EL (cell line): ENCODE data around the gene NUBPL.
"Not testable (repeated sequence)": the region's sequence is repeated elsewhere in the genome, so short reads cannot be mapped to it uniquely, and the experiment has no call there.

Experiments
- DNase-seq: peaks from one replicate; pipeline ENCODE4 v3.0.0-alpha.2; 2016

The NUBPL gene

GRCh38 chr14:31678421-31679249 lies 117.4 kb downstream of the NUBPL start:
- no peak for DNase-seq

DNA sequence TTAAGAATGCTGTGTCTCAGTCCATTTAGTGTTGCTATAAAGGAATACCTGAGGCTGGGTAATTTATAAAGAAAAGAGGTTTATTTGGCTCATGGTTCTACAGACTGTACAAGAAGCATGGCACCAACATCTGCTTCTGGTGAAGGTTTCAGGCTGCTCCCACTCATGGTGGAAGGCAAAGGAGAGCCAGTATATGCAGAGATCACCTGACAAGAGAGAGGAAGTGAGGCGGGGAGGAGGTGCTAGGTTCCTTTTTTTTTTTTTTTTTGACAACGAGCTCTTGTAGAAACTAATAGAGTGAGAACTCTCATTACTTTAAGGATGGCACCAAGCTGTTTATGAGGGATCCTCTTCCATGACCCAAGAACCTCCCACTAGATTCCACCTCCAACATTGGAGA lies 121.6 kb downstream of the NUBPL start:
- no peak for DNase-seq

- no peak for DNase-seq
These were observed 126.5 kb downstream of the NUBPL start for GRCh38 chr14:31687726-31688125.

- no peak for DNase-seq
These were observed 128.9 kb downstream of the NUBPL start for GRCh38 chr14:31690056-31690455.

DNA sequence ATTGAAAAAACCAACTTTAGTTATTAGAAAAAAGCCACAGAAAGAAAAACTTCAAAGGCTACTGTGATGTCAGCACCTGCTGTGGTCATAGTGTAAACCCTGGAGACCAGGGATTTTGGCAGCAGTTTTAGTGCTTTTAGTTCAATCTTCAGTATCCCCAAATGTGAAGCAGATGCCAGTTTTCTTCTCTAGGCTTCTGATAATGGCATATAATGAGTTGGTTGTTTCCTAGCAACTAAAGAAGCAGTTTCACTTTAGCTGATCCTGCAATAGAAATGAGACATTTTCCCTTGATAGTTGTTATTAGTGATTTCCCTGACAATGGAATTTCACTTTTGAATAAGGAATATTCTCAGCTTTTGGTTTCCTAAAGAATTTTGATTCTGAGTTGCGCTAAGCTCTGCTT lies 131.2 kb downstream of the NUBPL start:
- DNase-seq, result no peak

DNA sequence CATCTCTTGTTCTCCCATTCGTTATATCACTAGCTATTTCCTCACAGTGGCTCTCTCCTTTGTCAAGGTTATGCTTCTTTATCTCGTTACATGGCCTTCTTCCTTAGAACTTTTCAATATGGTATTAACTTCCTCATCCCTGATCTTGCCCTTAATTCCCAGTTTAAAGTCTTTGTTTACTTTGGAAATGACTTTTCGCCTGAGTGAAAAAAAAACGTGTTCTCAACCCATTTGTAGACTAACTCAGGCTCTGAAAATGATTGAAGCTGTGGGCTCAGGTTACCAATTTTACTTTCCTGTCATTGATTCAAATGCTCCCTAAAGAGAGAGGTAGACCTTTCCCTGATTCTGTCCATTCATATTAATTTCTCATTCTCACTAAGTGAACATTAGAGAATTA lies 135.2 kb downstream of the NUBPL start:
- no peak for DNase-seq

- no peak for DNase-seq
These were observed 138.6 kb downstream of the NUBPL start for GRCh38 chr14:31699809-31700208.

DNA sequence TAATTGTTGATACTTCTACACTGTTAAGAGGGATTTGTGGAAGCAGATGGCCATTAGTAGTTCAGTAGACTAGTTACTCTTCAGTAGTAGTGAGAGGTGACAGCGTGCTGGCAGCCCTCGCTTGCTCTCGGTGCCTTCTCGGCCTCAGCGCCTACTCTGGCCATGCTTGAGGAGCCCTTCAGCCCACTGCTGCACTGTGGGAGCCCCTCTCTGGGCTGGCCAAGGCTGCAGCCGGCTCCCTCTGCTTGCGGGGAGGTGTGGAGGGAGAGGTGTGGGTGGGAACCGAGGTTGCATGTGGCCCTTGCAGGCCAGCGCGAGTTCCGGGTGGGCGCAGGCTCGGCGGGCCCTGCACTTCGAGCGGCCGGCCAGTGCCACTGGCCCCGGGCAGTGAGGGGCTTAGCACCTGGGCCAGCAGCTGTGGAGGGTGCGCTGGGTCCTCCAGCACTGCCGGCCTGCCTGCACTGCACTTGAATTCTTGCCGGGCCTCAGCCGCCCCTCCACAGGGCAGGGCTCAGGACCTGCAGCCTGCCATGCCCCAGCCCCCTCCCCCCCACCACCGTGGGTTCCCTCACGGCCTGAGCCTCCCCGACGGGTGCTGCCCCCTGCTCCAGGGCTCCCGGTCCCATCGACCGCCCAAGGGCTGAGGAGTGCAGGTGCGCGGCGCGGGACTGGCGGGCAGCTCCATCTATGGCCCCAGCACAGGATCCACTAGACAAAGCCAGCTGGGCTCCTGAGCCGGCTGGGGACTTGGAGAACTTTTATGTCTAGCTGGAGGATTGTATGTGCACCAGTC lies 139.3 kb downstream of the NUBPL start:
- DNase-seq, result no peak

DNA sequence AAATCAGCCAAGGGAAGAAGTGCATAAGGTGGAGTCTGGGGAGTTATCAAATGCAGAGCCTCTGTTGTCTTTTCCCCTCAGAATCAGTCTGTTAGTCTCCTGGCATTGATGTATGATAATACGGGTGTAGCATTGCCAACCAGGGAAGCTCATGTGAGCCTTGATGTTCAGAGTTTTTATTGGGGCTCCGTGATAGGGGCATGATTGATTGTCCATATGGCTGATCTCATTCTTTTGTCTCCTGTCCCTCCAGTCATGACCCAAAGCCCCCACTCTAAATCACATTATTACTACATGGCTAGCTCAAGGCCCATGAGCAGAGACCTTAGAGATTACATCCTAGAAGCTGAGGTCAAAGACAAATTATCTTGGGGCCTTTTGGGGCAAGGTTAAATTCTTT lies 140.9 kb downstream of the NUBPL start:
- no peak for DNase-seq

- no peak for DNase-seq
These were observed 141.9 kb downstream of the NUBPL start for GRCh38 chr14:31703056-31703455.

DNA sequence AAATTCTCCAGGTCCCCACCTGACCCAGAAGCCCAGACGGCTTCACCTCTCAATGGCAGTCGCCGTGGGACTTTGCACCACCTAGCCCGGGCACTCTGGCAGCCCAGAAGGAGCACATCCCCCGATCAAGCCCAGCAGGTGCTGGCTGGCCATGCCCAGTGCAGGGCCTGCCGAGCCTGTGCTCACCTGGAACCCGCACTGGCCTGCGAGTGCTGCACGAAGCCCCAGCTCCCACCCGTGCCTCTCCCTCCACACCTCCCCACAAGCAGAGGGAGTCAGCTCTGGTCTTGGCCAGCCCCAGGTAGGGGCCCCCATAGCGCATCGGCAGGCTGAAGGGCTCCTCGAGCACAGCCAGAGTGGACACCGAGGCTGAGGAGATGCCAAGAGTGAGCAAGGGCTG lies 144.5 kb downstream of the NUBPL start:
- no peak for DNase-seq

DNA sequence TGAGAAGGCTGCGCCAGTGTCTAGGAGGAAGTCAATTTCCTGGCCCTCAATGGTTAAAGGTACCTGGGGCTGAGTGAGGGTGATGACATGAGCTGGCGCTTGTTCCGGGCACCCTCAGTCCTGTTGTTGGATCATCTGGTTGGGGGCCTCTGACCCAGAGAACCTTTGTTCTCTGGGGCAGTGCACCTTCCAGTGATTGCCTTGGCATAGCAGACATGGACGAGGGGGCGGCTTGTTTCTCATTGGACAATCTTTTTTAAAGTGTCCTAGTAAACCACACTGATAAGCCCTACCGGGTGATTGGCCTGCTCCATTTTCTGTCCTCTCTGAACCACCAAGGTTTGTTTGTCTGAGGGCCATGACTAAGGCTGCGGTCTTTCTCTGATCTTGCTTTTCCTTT lies 147.5 kb downstream of the NUBPL start:
- not testable (repeated sequence) for DNase-seq

GRCh38 chr14:31712244-31713127 lies 151.3 kb downstream of the NUBPL start:
- no peak for DNase-seq

DNA sequence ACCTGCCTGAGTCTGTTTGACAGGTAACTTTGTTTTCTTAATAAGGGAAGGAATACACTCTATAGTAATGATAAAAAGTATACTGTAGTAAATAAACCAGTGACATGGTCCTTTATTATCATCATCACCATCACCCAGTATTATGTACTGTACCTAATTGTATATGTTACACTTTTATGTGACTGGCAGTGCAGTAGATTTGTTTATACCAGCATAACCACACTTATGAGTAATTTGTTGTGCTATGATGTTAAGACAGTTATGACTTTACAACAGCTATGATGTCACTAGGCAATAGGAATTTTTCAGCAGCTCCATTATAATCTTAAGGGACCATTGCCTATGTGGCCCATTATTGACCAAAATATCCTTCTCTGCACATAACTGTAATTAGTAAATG lies 155.0 kb downstream of the NUBPL start:
- no peak for DNase-seq

DNA sequence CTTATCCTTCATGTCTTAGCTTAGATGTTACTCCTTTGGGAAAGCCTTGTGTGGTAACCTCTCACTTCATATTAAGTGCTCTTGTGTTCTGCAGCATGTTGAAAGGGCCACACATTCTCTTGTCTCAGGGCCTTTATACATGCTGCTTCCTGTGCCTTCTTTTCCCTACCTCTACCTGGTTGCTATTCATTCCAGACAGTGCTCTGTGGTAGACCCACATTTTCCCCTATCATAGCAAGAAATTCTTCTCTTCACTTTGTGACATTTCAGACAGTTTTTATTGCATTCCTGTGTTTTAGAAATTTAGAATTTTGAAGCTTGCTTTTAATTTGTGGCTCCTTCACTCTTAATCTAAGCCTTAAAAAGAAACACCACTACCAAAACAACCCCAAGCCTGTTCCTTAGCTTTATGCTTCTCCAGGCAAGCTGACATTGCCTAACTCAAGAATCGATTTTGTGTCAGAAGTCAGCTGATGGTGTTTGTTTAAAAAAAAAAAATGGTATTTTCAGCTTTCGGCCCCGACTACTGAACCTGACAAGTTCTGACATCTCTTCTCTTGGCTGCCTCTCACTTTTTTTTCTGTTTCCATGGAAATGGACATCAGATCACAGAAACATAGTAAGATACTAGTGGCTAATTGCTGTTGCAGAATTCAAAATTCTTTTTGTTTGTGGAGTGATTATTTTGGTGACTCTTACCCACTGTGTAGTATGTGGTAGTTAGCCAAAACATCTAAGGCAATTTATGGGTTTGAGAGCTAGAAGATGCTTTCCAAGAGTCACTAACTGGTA lies 156.3 kb downstream of the NUBPL start:
- no peak for DNase-seq

DNA sequence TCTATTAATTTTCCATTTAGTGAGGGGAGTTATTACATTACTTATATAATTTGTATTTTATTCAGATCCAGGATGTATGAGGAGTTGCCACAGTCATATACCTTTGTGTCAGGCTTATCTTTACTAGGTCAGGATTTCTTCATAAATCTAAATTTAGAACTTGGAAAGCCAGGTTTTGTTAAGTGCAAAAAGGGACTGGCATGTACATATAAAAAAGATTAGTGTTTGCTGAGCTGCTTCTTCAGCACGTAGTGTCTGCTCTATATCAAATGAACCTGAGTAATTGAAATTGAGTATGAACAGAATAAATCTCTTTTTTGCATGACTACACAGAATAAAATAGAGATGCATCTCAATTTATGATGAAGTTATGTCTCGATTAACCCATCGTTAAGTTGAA lies 157.4 kb downstream of the NUBPL start:
- DNase-seq, result no peak

DNA sequence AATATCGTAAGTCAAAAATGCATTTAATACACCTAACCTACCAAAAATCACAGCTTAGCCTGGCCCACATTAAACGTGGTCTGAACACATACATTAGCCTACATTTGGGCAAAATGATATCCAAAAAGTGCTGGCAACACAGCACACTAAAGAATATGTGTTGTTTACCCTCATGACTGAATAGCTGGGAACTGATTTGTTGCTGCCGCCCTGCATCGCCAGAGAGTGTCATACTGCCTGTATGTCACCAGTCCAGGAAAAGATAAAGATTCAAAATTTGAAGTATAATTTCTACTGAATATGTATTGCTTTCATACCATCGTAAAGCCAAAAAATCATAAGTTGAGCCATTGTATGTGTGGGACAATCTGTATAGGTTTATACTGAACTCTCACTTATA lies 157.8 kb downstream of the NUBPL start:
- no peak for DNase-seq

DNA sequence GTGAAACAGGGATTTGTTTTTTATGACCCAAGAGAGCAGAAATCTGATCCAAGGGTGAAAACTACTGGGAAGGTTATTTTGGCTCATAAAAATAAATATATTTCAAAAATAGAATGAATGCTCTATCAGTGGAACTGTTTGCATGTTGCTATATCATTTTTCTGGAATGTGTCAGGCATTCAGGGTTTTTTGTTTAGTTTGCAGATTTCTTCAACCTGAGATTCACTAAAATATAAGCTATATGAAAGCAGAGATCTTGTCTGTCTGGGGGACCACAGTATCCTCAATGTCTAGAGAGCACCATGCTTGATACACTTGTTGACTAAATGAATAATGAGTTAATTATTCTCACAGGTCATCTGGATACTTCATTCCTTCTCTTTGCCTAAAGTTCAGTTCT lies 165.1 kb downstream of the NUBPL start:
- no peak for DNase-seq

DNA sequence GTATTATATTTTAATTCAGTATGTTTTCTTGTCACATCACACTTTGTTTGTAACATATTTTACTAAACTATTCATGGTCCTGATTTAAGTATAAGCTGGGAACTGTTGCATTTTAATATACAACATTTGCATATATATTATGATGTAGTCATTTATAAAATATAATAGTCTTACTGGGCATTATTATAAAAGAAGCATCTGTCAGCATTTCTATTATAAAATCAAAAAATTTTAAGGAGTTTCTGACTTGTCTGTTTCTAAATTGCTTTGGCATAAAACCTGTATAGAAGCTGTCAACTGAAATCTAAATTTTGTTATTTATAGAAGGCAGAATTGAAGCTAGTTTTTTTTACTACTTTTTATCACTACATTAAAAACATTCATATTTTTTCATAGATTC lies 166.6 kb downstream of the NUBPL start:
- DNase-seq, result no peak

GRCh38 chr14:31740688-31741087 lies 179.5 kb downstream of the NUBPL start:
- DNase-seq, result no peak

DNA sequence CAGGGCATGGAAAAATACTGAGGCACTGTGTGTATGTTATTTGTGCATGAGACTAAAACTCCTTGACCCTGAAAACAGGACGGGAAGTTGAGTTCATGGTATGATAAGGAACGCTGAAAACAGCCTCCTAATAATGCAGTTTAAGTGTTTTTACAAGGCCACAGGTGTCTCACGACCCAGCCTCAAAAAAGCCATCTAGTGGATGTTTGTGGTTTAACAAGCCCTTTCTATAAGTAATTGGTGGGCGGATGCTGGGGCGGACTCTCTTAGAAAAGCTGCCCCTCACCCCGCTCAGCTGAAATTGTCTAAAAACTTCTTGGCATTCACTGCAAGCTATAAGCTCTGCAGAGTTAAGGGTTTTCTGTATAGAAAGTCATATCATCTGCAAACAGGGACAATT lies 184.5 kb downstream of the NUBPL start:
- no peak for DNase-seq

GRCh38 chr14:31746326-31746725 lies 185.1 kb downstream of the NUBPL start:
- DNase-seq, result no peak

DNA sequence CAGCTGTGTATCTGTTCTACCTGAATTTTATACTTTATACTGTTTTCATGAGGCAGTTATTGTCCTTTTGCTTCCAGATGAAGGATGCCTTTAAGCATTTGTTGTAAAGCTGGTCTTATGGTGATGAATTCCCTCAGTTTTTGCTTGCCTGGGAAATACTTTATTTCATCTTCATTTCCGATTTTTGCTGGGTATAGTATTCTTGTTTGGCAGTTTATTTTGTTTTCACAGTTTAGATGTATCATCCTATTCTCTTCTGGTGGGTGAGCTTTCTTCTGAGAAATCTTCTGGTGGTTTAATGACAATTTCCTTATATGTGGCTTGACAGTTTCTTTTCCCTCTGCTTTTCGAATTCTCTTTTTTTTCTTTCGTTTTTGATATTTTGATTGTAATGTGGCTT lies 188.1 kb downstream of the NUBPL start:
- no peak for DNase-seq
